ENCODE results near the gene SP1.

DNA sequence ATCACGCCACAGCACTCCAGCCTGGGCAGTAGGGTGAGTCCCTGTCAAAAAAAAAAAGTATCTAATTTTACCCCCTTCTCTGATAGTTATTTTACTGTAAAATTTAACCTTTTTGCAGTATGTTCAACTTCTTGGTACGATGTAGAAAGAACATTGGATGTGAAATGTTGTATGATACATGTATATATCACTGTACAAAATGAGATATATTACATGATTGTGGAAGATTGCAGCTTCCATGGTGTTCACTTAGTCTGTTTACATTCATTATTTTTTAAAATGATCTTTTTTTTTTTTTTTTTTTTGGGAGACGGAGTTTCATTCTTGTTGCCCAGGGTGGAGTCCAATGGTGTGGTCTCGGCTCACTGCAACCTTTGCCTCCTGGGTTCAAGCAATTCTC is 9.0 kb downstream of the SP1 start:
- TF ChIP-seq, protein P1, sequence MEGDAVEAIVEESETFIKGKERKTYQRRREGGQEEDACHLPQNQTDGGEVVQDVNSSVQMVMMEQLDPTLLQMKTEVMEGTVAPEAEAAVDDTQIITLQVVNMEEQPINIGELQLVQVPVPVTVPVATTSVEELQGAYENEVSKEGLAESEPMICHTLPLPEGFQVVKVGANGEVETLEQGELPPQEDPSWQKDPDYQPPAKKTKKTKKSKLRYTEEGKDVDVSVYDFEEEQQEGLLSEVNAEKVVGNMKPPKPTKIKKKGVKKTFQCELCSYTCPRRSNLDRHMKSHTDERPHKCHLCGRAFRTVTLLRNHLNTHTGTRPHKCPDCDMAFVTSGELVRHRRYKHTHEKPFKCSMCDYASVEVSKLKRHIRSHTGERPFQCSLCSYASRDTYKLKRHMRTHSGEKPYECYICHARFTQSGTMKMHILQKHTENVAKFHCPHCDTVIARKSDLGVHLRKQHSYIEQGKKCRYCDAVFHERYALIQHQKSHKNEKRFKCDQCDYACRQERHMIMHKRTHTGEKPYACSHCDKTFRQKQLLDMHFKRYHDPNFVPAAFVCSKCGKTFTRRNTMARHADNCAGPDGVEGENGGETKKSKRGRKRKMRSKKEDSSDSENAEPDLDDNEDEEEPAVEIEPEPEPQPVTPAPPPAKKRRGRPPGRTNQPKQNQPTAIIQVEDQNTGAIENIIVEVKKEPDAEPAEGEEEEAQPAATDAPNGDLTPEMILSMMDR (IDR thresholded peaks at IDR 0.05; ENCODE audit: insufficient read depth, low read length, poor library complexity, severe bottlenecking) = no peak
- TF ChIP-seq EZH2phosphoT487 (conservative IDR thresholded peaks at IDR 0.05; ENCODE audit: low read length) = no peak

Measured in SU-DHL-6 (cell line).